HepG2 (cell line): Measurements from ENCODE around the gene RTP2. TPM values are rescaled to one million over a fixed set of nuclear protein-coding genes. Genes with fewer than 3 reads are reported as not detected.

Experiments
- BCL6 ChIP-seq: IDR thresholded peaks from 2 replicates; pipeline ENCODE4 v1.6.1; 2016; ENCODE audit warnings: missing genetic modification reagents, missing compliant biosample characterization
- ELF4 ChIP-seq: sonication (generic); formaldehyde crosslinking; IDR thresholded peaks from 2 replicates; pipeline ENCODE4 v1.5.0; 2020; ENCODE audit warnings: missing genetic modification reagents, mild to moderate bottlenecking, moderate library complexity, borderline replicate concordance
- FOSL1 ChIP-seq: sonication (generic); formaldehyde crosslinking; IDR thresholded peaks from 2 replicates; pipeline ENCODE4 v1.9.0; 2021; ENCODE audit warnings: missing genetic modification reagents, borderline replicate concordance
- GRHL1 ChIP-seq: sonication (generic); formaldehyde crosslinking; conservative IDR thresholded peaks from 2 replicates; pipeline ENCODE4 v1.8.0; 2022; ENCODE audit warnings: missing genetic modification reagents
- HOXA5 ChIP-seq: sonication (generic); formaldehyde crosslinking; IDR thresholded peaks from 2 replicates; pipeline ENCODE4 v1.4.0; 2020; ENCODE audit warnings: missing genetic modification reagents
- KLF11 ChIP-seq: IDR thresholded peaks from 2 replicates; pipeline ENCODE4 v1.6.1; 2016; ENCODE audit warnings: missing compliant biosample characterization
- KLF12 ChIP-seq: sonication (generic); formaldehyde crosslinking; IDR thresholded peaks from 2 replicates; pipeline ENCODE4 v1.4.0; 2020; ENCODE audit warnings: missing genetic modification reagents, borderline replicate concordance
- KMT2B ChIP-seq: IDR thresholded peaks from 2 replicates; pipeline ENCODE4 v1.6.1; 2016; ENCODE audit warnings: missing genetic modification reagents, missing compliant biosample characterization
- MEF2D ChIP-seq: sonication (generic); formaldehyde crosslinking; IDR thresholded peaks from 2 replicates; pipeline ENCODE4 v1.5.1; 2020; ENCODE audit warnings: mild to moderate bottlenecking, missing genetic modification reagents
- PAF1 ChIP-seq: IDR thresholded peaks from 2 replicates; pipeline ENCODE4 v1.6.1; 2016; ENCODE audit warnings: missing genetic modification reagents, missing compliant biosample characterization
- PBX2 ChIP-seq: IDR thresholded peaks from 2 replicates; pipeline ENCODE4 v1.6.1; 2016; ENCODE audit warnings: control low read depth
- STAG1 ChIP-seq: sonication (generic); formaldehyde crosslinking; IDR thresholded peaks from 2 replicates; pipeline ENCODE4 v1.4.0; 2020; ENCODE audit warnings: missing genetic modification reagents
- ZBTB1 ChIP-seq: sonication (generic); formaldehyde crosslinking; IDR thresholded peaks from 2 replicates; pipeline ENCODE4 v1.4.0; 2020; ENCODE audit warnings: missing genetic modification reagents, borderline replicate concordance
- ZNF460 ChIP-seq: sonication (generic); formaldehyde crosslinking; IDR thresholded peaks from 2 replicates; pipeline ENCODE4 v1.5.1; 2020; ENCODE audit warnings: missing genetic modification reagents, mild to moderate bottlenecking, borderline replicate concordance
- ZNF652 ChIP-seq: IDR thresholded peaks from 2 replicates; pipeline ENCODE4 v1.6.1; 2016; ENCODE audit warnings: low read depth, borderline replicate concordance
- ZNF710 ChIP-seq: sonication (generic); formaldehyde crosslinking; IDR thresholded peaks from 2 replicates; pipeline ENCODE4 v1.5.0; 2020; ENCODE audit warnings: mild to moderate bottlenecking, missing genetic modification reagents, borderline replicate concordance
- ZNF772 ChIP-seq: sonication (generic); formaldehyde crosslinking; IDR thresholded peaks from 2 replicates; pipeline ENCODE4 v1.5.0; 2020; ENCODE audit warnings: mild to moderate bottlenecking, missing genetic modification reagents
- polyA plus RNA-seq, 8 experiments: library from polyadenylated mRNA; depleted of rRNA in 3 of 8; stranded (reverse) in 7 of 8; unstranded in 1 of 8; fragments of >200 nt; fragmentation: Illumina TruSeq in 4 of 8; extraction: Trizol in 4 of 8; gene quantifications; 2 replicates each; pipeline versions ENCODE4 v1.2.1 to v1.2.3, GENCODE V29; 2011 to 2016; ENCODE audit warnings: low read depth in 4 of 8, missing spikeins in 1 of 8, mixed read lengths in 1 of 8; ENCODE audit not compliant: insufficient read depth in 1 of 8
- total RNA-seq, 5 experiments: library from RNA; depleted of rRNA; stranded (reverse); fragments of >200 nt; fragmentation: Illumina TruSeq; extraction: Trizol; gene quantifications; 2 replicates each; pipeline ENCODE4 v1.2.3, GENCODE V29; 2016; ENCODE audit warnings: low read depth in 1 of 5
- TF ChIP-seq, protein P1 (sequence below): sonication (generic); formaldehyde crosslinking; IDR thresholded peaks from 2 replicates; pipeline ENCODE4 v1.5.0; 2020; ENCODE audit warnings: missing genetic modification reagents
- TF ChIP-seq, protein P2 (sequence below): sonication (generic); formaldehyde crosslinking; IDR thresholded peaks from 2 replicates; pipeline ENCODE4 v1.5.1; 2020; ENCODE audit warnings: mild to moderate bottlenecking, missing genetic modification reagents
- TF ChIP-seq, protein P3 (sequence below): sonication (generic); formaldehyde crosslinking; IDR thresholded peaks from 2 replicates; pipeline ENCODE4 v1.5.0; 2020; ENCODE audit warnings: missing genetic modification reagents

Gene RTP2
- total and polyA plus RNA-seq, 2 of the 13 experiments (the other 11 are each of a cell fraction or from before 2014, with no cell fraction given): not detected

GRCh38 chr3:187738331-187739093 lies 36.2 kb upstream of the RTP2 start (continued):
- no peak for TF ChIP-seq ZNF710 (CRISPR knock-in tag)
- no peak for TF ChIP-seq ZNF772 (CRISPR knock-in tag)
- no peak for TF ChIP-seq ZBTB1 (CRISPR knock-in tag)
- no peak for TF ChIP-seq MEF2D (CRISPR knock-in tag)
- TF ChIP-seq, protein P1, sequence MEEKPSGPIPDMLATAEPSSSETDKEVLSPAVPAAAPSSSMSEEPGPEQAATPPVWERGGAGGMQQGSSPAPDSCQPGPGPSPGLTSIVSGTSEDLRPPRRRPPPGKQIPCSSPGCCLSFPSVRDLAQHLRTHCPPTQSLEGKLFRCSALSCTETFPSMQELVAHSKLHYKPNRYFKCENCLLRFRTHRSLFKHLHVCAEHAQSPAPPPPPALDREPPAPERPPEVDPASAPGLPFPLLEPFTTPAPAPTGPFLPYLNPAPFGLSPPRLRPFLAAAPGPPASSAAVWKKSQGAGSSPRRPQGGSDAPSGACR (CRISPR knock-in tag): no peak
- no peak for TF ChIP-seq PBX2 (CRISPR knock-in tag)
- no peak for TF ChIP-seq ZNF652 (CRISPR knock-in tag)
- TF ChIP-seq ELF4 (CRISPR knock-in tag): no peak
- TF ChIP-seq KMT2B: peak; percentile 10; the same call in 1 of the 2 replicates
- peak; percentile 82 for TF ChIP-seq STAG1 (CRISPR knock-in tag)
- TF ChIP-seq KLF11 (CRISPR knock-in tag): no peak
- no peak for TF ChIP-seq ZNF460 (CRISPR knock-in tag)
- TF ChIP-seq, protein P2, sequence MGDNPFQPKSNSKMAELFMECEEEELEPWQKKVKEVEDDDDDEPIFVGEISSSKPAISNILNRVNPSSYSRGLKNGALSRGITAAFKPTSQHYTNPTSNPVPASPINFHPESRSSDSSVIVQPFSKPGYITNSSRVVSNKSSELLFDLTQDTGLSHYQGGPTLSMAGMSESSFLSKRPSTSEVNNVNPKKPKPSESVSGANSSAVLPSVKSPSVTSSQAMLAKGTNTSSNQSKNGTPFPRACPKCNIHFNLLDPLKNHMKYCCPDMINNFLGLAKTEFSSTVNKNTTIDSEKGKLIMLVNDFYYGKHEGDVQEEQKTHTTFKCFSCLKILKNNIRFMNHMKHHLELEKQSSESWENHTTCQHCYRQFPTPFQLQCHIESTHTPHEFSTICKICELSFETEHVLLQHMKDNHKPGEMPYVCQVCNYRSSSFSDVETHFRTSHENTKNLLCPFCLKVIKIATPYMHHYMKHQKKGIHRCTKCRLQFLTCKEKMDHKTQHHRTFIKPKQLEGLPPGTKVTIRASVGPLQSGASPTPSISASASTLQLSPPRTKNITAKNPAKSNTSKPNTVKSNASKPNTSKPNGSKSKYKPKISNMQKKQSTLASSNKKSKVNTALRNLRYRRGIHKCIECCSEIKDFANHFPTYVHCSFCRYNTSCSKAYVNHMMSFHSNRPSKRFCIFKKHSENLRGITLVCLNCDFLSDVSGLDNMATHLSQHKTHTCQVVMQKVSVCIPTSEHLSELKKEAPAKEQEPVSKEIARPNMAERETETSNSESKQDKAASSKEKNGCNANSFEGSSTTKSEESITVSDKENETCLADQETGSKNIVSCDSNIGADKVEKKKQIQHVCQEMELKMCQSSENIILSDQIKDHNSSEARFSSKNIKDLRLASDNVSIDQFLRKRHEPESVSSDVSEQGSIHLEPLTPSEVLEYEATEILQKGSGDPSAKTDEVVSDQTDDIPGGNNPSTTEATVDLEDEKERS (CRISPR knock-in tag): no peak
- 0 out of 2 replicates have a peak, but pooled peaks have one; percentile 11 for TF ChIP-seq BCL6
- no peak for TF ChIP-seq FOSL1 (CRISPR knock-in tag)
- no peak for TF ChIP-seq GRHL1 (CRISPR knock-in tag)
- TF ChIP-seq HOXA5 (CRISPR knock-in tag): peak; percentile 20; the same call in 1 of the 2 replicates
- TF ChIP-seq PAF1 (CRISPR knock-in tag): no peak; the same call in 1 of the 2 replicates
- TF ChIP-seq, protein P3, sequence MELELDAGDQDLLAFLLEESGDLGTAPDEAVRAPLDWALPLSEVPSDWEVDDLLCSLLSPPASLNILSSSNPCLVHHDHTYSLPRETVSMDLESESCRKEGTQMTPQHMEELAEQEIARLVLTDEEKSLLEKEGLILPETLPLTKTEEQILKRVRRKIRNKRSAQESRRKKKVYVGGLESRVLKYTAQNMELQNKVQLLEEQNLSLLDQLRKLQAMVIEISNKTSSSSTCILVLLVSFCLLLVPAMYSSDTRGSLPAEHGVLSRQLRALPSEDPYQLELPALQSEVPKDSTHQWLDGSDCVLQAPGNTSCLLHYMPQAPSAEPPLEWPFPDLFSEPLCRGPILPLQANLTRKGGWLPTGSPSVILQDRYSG (CRISPR knock-in tag): no peak
- TF ChIP-seq KLF12 (CRISPR knock-in tag): no peak
